Epithelial cell of esophagus (primary cell): ENCODE results near the gene MYO1F.

ENCODE experiments used
- DNase-seq: peaks from one replicate; pipeline ENCODE4 v3.0.0; 2010; ENCODE audit warnings: low read depth
- H3K4me3 ChIP-seq: 2 replicates; pipeline ENCODE4 v1.5.1; 2011; ENCODE audit warnings: mild to moderate bottlenecking, low read length, control low read depth
- TF ChIP-seq, protein P1 (sequence below): IDR thresholded peaks from 2 replicates; pipeline ENCODE4 v1.5.1; 2011; ENCODE audit warnings: low read depth, mild to moderate bottlenecking, low read length, control low read depth, inconsistent platforms; ENCODE audit not compliant: insufficient read depth; ENCODE audit errors: missing control alignments

Gene MYO1F

DNA sequence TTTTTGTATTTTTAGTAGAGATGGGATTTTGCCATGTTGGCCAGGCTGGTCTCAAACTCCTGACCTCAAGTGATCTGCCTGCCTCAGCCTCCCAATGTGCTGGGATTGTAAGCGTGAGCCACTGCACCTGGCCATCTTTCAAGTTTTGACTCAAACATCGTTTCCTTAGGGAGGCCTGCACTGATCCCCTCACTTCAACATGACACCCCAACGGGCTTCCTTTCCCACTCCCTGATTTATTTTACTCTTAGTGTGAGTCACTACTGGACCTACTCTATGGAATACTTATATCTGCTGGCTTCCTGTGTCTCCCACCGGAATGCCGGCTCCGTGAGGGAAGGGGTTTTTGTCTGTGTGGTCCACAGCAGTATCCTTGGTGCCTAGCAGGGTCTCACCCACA, 37.8 kb upstream of the MYO1F start:
- no peak for DNase-seq
- no peak overlapping the region for H3K4me3 ChIP-seq
- TF ChIP-seq, protein P1, sequence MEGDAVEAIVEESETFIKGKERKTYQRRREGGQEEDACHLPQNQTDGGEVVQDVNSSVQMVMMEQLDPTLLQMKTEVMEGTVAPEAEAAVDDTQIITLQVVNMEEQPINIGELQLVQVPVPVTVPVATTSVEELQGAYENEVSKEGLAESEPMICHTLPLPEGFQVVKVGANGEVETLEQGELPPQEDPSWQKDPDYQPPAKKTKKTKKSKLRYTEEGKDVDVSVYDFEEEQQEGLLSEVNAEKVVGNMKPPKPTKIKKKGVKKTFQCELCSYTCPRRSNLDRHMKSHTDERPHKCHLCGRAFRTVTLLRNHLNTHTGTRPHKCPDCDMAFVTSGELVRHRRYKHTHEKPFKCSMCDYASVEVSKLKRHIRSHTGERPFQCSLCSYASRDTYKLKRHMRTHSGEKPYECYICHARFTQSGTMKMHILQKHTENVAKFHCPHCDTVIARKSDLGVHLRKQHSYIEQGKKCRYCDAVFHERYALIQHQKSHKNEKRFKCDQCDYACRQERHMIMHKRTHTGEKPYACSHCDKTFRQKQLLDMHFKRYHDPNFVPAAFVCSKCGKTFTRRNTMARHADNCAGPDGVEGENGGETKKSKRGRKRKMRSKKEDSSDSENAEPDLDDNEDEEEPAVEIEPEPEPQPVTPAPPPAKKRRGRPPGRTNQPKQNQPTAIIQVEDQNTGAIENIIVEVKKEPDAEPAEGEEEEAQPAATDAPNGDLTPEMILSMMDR, result no peak

DNA sequence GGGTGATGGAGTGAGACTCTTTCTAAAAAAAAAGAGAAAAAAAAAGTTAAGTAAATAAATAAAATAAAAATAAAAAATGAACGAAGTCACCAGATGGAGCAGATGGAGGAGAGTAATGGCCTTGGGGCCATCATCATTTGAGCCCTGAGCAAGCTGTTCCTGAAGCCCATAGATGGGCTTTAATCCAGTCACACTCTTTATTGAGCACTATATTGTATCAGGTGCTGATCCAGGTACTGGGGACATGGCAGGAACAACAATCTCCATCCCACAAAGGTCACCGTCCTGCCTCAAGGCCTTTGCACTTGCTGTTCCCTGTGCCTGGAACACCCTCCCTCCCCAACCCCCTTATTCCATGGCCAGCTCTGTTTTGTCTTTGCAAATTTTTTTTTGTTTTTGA, 37.2 kb upstream of the MYO1F start:
- TF ChIP-seq, protein P1, result no peak
- no peak overlapping the region for H3K4me3 ChIP-seq
- no peak for DNase-seq

DNA sequence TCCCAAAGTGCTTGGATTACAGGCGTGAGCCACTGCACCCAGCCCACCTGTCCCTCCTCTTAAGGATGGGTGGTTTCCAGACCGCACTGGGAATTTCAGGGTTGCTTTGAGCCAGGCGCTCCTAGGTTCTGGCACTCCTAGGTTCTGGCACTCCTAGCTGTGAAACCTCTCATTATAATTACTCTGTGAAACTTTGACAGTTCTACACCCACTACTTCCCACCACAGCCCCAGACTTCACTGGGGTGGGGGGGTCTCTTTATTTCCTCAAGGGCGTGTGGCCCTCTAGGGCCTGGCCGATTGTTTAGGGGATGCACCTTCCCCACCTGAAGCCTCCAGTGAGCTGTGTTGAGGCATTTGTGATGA, 35.5 kb upstream of the MYO1F start:
- TF ChIP-seq, protein P1, result no peak
- H3K4me3 ChIP-seq, result no peak overlapping the region
- no peak for DNase-seq

DNA sequence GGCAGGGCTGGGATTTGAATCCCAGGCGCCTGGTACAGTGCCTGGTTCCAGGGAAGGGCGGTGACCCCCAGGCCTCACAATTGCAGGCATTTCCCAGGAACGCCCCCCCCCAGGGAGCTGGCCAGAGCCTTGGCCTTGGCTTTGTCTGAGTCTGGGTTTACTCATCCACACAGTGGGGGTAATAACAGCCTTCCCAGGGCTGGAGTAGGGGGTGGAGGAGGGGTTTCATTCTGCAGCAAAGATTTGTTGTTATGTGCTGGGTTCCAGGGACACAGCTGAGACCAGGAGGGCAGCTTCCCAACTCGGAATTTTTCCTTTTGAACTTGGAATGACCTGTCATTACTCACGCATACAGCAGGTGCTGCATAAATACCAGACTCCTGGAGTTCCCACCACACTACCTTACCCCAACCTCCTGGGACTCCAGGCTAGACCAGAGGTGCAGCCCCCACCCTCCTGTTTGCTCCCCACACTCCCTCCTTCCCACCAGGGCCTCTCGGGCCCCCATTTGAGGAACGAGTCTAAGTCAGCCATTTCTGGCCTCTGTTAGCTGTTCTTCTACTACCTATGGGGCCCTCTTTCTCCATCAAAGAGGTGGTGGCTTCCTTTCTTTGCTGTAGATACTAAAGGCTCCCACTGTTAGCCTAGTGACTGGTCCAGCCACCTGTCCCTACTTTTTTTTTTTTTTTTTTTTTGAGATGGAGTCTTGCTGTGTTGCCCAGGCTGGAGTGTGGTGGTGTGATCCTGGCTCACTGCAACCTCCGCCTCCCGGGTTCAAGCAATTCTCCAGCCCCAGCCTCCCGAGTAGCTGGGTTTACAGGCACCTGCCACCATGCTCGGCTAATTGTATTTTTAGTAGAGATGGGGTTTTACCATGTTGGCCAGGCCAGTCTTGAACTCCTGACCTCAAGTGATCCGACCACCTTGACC, 34.9 kb upstream of the MYO1F start:
- TF ChIP-seq, protein P1, result no peak
- DNase-seq, result no peak
- H3K4me3 ChIP-seq, result no peak overlapping the region

DNA sequence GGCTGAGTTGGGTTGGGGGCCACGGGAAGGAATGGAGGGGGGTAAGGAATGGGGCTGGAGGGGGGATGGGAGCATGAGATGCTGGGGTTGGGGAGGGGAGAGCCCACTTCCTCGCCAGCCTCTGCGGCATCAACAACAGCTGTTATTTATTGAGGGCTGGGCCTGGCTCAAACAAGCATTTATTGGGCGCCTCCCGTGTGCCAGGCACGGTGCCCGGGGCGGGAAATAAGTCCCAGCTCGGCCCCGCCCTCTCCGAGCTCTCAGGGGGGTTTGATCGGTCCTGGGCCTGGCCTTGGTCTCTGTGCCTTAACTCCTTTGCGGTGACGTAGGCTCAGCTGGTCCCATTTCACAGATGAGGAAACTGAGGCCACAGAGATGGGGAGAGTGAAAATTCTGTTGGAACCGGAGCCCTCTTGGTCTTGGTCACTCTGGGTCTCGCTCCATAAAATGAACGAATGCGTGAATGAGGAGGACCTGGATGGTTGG, 34.2 kb upstream of the MYO1F start:
- TF ChIP-seq, protein P1, result no peak
- no peak overlapping the region for H3K4me3 ChIP-seq
- DNase-seq, result no peak

DNA sequence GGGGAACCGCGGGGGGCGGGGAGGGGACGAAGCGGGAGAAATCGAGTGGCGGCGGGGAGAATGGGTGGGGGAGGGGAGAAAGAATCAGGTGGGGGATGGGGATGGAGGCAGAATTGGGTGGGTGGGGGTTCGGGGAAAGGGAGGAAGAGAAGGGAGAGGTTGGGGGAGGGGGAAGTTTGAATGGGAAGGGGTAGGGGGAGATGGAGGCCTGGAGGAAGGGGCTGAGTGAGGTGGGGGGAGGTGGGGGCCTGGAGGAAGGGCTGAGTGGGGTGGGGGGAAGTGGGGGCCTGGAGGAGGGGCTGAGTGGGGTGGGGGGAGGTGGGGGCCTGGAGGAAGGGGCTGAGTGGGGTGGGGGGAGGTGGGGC, 33.7 kb upstream of the MYO1F start:
- DNase-seq, result no peak

More for the DNA sequence above, 33.7 kb upstream of the MYO1F start:
- H3K4me3 ChIP-seq, result no peak overlapping the region
- TF ChIP-seq, protein P1, result no peak
